GM18909 (cell line): Measurements from ENCODE around the gene ZNF799.
"Not testable (repeated sequence)": the region's sequence is repeated elsewhere in the genome, so short reads cannot be mapped to it uniquely, and the experiment has no call there.

ENCODE experiments used
- ATAC-seq: cut with Tn5 transposase; IDR thresholded peaks from one replicate; pipeline ENCODE4 v1.9.1; 2021; ENCODE audit warnings: mild to moderate bottlenecking; ENCODE audit not compliant: unreplicated experiment, poor library complexity

ZNF799 gene

GRCh38 chr19:12400633-12401502 lies at the start of gene ZNF799:
ZNF799 (minus strand) TSS chr19:12401271; CDS start chr19:12401070, 201 bp downstream.
- ATAC-seq, result peak; percentile 85

- no peak for ATAC-seq
Observed at GRCh38 chr19:12450844-12451243, 49.8 kb upstream of the ZNF799 start.

- no peak for ATAC-seq
Observed at GRCh38 chr19:12448808-12449207, 47.7 kb upstream of the ZNF799 start.

GRCh38 chr19:12440541-12441316 lies 39.7 kb upstream of the ZNF799 start, which contains the start of gene ZNF443:
ZNF443 (minus strand) TSS chr19:12441021; CDS start chr19:12440914, 107 bp downstream.
- ATAC-seq, result peak; percentile 97

GRCh38 chr19:12439686-12440540 lies 38.8 kb upstream of the ZNF799 start:
- peak; percentile 41 for ATAC-seq

GRCh38 chr19:12430726-12431299 lies 29.7 kb upstream of the ZNF799 start:
- ATAC-seq, result not testable (repeated sequence)

- ATAC-seq, result no peak
Observed at GRCh38 chr19:12425888-12426274, 24.8 kb upstream of the ZNF799 start.

- no peak for ATAC-seq
Observed at GRCh38 chr19:12425236-12425887, 24.3 kb upstream of the ZNF799 start.

- ATAC-seq, result not testable (repeated sequence)
Observed at GRCh38 chr19:12417273-12417672, 16.2 kb upstream of the ZNF799 start.

GRCh38 chr19:12411893-12412292 lies 10.8 kb upstream of the ZNF799 start:
- no peak for ATAC-seq

- peak; percentile 46 for ATAC-seq
Observed at GRCh38 chr19:12399901-12400632, 1.0 kb downstream of the ZNF799 start.

- ATAC-seq, result not testable (repeated sequence)
Observed at GRCh38 chr19:12391148-12391547, 9.9 kb downstream of the ZNF799 start.

GRCh38 chr19:12386365-12386764 lies 14.7 kb downstream of the ZNF799 start:
- not testable (repeated sequence) for ATAC-seq

GRCh38 chr19:12380444-12380737 lies 20.7 kb downstream of the ZNF799 start:
- no peak for ATAC-seq

- no peak for ATAC-seq
Observed at GRCh38 chr19:12379732-12380443, 21.2 kb downstream of the ZNF799 start.

- no peak for ATAC-seq
Observed at GRCh38 chr19:12374026-12374425, 27.0 kb downstream of the ZNF799 start.

GRCh38 chr19:12365236-12366162 lies 35.6 kb downstream of the ZNF799 start, which contains the start of gene ZNF442:
ZNF442 (minus strand) TSS chr19:12365683; CDS start chr19:12363631, 2,052 bp downstream.
- ATAC-seq, result peak; percentile 93
